Measurements from ENCODE around the gene KRTAP1-5.

- TF ChIP-seq, protein P1, sequence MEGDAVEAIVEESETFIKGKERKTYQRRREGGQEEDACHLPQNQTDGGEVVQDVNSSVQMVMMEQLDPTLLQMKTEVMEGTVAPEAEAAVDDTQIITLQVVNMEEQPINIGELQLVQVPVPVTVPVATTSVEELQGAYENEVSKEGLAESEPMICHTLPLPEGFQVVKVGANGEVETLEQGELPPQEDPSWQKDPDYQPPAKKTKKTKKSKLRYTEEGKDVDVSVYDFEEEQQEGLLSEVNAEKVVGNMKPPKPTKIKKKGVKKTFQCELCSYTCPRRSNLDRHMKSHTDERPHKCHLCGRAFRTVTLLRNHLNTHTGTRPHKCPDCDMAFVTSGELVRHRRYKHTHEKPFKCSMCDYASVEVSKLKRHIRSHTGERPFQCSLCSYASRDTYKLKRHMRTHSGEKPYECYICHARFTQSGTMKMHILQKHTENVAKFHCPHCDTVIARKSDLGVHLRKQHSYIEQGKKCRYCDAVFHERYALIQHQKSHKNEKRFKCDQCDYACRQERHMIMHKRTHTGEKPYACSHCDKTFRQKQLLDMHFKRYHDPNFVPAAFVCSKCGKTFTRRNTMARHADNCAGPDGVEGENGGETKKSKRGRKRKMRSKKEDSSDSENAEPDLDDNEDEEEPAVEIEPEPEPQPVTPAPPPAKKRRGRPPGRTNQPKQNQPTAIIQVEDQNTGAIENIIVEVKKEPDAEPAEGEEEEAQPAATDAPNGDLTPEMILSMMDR (IDR thresholded peaks at IDR 0.05; ENCODE audit: extremely low read depth in 1 of 2, insufficient read depth in 1 of 2, low read depth in 1 of 2, low read length in 2 of 2): no peak
- TF ChIP-seq POLR2A (IDR thresholded peaks at IDR 0.05; ENCODE audit: low read depth, low read length): no peak
- no peak for TF ChIP-seq FOS (IDR thresholded peaks at IDR 0.05; ENCODE audit: borderline replicate concordance, insufficient read depth, low read length)
- no peak for TF ChIP-seq EZH2 (IDR thresholded peaks at IDR 0.05; ENCODE audit: borderline replicate concordance, low read depth, low read length, severe bottlenecking)
- TF ChIP-seq, protein P2, sequence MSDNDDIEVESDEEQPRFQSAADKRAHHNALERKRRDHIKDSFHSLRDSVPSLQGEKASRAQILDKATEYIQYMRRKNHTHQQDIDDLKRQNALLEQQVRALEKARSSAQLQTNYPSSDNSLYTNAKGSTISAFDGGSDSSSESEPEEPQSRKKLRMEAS (IDR thresholded peaks at IDR 0.05; ENCODE audit: insufficient read depth, insufficient read length): no peak
- TF ChIP-seq JUN (IDR thresholded peaks at IDR 0.05; ENCODE audit: borderline replicate concordance, insufficient read depth, insufficient read length, low read depth): no peak
- TF ChIP-seq MYC (IDR thresholded peaks at IDR 0.05; ENCODE audit: low read depth, low read length): no peak
- no peak for TF ChIP-seq POLR2AphosphoS5 (IDR thresholded peaks at IDR 0.05; ENCODE audit: insufficient read depth, low read depth, low read length)
Measured at GRCh38 chr17:40993839-40994238, 33.2 kb downstream of the KRTAP1-5 start, which contains the start of gene KRTAP3-3.

All from endothelial cell of umbilical vein (primary cell).